Colonic mucosa (tissue), 4 donors: ENCODE measurements around the gene ASPG. TPM values are rescaled to one million over a fixed set of nuclear protein-coding genes. Genes with fewer than 3 reads are reported as not detected.

ENCODE experiments used
- DNase-seq: peaks from one replicate; pipeline ENCODE4 v3.0.0-alpha.2; 2020
- H3K27ac ChIP-seq: fragments of 200-600 bp; one replicate; pipeline ENCODE4 v1.8.0; 2021
- H3K27me3 ChIP-seq: fragments of 200-600 bp; one replicate; pipeline ENCODE4 v1.8.0; 2021
- H3K36me3 ChIP-seq: fragments of 200-600 bp; one replicate; pipeline ENCODE4 v1.8.0; 2021
- H3K4me1 ChIP-seq: fragments of 200-600 bp; one replicate; pipeline ENCODE4 v1.8.0; 2021; ENCODE audit warnings: mild to moderate bottlenecking
- H3K4me3 ChIP-seq: fragments of 200-600 bp; one replicate; pipeline ENCODE4 v1.8.0; 2021
- H3K9ac ChIP-seq, 2 donors: one replicate each; pipeline ENCODE4 v1.7.0; 2013; ENCODE audit warnings: control low read depth in 2 of 2, low read depth in 2 of 2, low read length in 2 of 2
- H3K9me3 ChIP-seq: fragments of 200-600 bp; one replicate; pipeline ENCODE4 v1.8.0; 2021
- intact Hi-C: fragments of 100-400 bp; cut with DNase I; formaldehyde crosslinking; loops from one replicate; pipeline ENCODE4 v1.14.1; 2022
- total RNA-seq, 2 donors: library from RNA; stranded (reverse); fragmentation: NEBNext Ultra II Directional in 1 of 2; extraction: Animal tissue kit (Norgen Biotek cat#: 25700) in 1 of 2; gene quantifications; one replicate each; pipeline ENCODE4 v1.2.1, GENCODE V29; 2021
- TF ChIP-seq, protein P1 (sequence below): fragments of 200-600 bp; IDR thresholded peaks from one replicate; pipeline ENCODE4 v1.8.0; 2022; ENCODE audit warnings: antibody characterized with exemption, mild to moderate bottlenecking
- donor health status: healthy.
- donor health status: DM: no; HTN: no; CAD: no.
- donor health status: DM: no; HTN: no; CAD: no.

The ASPG gene
- total RNA-seq, 2 donors from 2014 or later = 1.4 to 7.5 TPM

DNA sequence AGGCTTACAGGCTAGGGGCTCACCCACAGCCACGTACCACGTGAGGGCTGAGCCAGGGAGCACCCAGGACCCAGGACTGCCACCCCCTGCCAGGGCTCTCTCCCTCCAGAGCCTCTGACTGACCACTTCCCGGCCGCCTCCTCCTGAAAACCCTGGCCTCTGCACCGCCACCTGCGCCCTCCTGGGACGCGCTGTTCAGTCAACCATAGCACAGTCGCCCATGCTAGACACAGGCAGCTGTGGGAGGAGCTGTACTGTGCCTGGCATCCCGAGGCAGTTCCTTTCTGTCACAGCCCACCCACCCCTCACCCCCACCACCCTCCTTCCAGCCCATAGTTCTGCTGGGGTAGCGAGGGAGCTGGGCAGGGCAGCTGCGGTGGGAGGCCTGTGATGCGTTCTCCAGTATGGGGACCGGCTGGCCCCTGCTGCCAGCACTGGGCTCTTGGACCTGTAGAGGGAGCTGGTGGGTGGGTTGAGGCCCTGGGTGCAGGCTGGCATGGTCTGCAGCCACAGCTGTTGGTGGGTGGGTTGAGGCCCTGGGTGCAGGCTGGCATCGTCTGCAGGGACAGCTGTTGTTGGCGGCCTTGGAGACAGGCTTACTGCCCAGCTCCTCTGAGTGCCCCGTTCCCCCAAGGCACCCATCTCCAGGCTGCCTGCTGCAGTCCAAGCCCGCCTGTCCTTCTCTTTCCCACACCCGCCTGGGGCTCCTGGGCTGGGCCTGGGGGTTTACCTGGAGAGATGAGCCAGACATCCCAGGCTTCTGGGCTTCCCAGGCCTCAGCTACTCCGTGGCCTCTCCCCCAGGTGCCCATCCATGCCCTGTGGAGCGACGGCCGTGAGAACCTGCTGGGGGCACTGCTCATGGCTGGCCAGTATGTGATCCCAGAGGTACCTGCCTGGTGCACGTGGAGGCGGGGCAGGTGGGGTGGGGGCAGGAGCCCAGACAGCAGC, 11.5 kb downstream of the ASPG start:
- Histone ChIP-seq H3K4me3 (no peak overlapping the region), H3K9me3 (no peaks in the 10 kb centered on the region), H3K27me3 (no peaks in the 10 kb centered on the region), H3K36me3 (no peaks in the 10 kb centered on the region), H3K4me1 (peaks cover 18% of the 10 kb centered on the region), H3K9ac (no peak overlapping the region), H3K27ac (no peak overlapping the region)
- intact Hi-C loops = loop anchor here (5.0 to 10.0 kb wide), 2 partner anchors 35 to 468 kb away; no protein-coding TSS in a partner anchor
- TF ChIP-seq, protein P1, sequence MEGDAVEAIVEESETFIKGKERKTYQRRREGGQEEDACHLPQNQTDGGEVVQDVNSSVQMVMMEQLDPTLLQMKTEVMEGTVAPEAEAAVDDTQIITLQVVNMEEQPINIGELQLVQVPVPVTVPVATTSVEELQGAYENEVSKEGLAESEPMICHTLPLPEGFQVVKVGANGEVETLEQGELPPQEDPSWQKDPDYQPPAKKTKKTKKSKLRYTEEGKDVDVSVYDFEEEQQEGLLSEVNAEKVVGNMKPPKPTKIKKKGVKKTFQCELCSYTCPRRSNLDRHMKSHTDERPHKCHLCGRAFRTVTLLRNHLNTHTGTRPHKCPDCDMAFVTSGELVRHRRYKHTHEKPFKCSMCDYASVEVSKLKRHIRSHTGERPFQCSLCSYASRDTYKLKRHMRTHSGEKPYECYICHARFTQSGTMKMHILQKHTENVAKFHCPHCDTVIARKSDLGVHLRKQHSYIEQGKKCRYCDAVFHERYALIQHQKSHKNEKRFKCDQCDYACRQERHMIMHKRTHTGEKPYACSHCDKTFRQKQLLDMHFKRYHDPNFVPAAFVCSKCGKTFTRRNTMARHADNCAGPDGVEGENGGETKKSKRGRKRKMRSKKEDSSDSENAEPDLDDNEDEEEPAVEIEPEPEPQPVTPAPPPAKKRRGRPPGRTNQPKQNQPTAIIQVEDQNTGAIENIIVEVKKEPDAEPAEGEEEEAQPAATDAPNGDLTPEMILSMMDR = no peak
- DNase-seq = no peak

DNA sequence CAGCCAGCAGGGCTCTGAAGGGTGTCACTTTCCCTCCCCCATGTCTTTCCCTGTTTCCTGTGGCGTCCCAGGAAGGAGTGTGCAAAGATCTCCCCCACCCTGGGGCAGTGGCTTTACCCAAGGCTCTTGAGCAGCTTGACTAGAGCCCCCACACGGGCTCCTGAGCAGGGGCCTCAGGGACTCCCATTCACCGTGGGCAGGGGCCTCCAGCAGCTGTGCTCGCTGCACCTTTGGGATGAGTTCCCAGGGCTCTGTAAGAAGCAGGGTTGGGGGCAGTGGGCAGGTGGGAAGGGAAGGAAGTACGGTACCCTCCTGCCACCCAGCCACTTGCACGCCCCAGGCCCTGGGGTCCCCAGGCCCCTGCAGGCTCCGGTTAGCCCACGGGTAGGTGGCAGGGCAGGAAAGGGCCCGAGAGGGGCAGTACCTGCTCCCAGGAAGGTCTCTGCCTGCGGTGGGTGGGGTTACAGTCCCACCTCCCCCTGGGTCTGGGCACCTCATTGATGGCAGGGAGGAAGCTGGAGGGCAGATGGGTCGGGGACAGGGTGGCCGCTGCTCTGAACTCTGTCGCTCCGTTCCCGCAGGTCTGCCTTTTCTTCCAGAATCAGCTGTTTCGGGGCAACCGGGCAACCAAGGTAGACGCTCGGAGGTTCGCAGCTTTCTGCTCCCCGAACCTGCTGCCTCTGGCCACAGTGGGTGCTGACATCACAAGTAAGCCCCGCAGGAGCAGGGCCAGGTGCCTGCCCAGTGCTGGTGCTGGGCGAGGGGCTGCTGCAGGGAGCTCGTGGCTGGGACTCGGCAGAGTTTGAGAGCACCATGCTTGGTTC, 13.0 kb downstream of the ASPG start:
- no peak overlapping the region for H3K27ac ChIP-seq
- H3K9ac ChIP-seq = no peak overlapping the region
- H3K27me3 ChIP-seq = no peaks in the 10 kb centered on the region
- H3K9me3 ChIP-seq = no peaks in the 10 kb centered on the region
- H3K4me1 ChIP-seq = peaks cover 18% of the 10 kb centered on the region
- intact Hi-C loops = loop anchor here (5.0 to 10.0 kb wide), 2 partner anchors 34 to 466 kb away; no protein-coding TSS in a partner anchor
- no peaks in the 10 kb centered on the region for H3K36me3 ChIP-seq
- TF ChIP-seq, protein P1 = no peak
- DNase-seq = no peak
- H3K4me3 ChIP-seq = no peak overlapping the region

DNA sequence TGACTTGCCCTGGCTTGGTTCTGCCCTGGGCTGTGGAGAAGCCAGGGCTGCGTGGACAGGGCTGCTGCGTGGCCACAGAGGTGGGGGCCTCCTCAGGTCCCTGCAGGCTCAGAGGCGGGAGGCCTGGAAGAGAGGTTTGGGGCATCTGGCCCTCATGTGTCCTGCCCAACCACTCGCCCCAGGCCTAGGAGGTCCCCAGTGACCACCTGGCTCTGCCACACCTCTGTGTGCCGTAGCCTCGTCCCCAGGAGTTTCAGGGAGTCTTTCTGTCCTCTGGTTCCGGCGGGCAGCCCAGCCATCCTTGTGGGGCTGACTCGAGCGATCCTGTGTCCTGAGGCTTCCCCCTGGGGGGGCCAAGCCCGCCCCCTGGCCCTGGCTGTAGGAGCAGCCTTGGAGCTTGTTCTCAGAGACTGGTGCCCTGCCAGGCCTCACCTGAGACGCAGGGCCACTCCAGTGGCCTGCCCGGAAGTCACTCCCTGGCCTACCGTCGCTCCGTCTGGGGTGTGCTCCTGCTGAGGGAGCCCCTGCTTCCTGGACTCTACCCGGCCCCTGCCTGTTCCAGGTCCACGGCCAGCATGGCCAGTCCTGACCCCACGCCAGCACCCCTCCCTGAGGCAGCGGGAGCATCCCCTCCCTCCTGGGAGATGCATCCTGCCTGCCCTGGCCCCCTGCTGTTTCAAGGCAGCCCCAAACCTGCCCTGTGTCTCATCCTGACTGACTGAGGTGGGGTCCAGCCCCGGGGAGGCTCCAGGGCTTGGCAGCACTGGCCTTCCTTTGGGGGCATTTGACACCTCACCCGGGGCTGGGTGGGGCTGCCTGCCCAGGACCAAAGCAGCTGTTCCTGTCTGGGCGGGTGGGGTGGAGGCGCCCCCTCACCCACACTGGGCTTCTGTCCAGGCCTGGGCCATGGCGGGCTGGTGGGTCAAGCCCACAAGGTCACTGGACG, 13.9 kb downstream of the ASPG start:
- TF ChIP-seq, protein P1 = no peak

DNA sequence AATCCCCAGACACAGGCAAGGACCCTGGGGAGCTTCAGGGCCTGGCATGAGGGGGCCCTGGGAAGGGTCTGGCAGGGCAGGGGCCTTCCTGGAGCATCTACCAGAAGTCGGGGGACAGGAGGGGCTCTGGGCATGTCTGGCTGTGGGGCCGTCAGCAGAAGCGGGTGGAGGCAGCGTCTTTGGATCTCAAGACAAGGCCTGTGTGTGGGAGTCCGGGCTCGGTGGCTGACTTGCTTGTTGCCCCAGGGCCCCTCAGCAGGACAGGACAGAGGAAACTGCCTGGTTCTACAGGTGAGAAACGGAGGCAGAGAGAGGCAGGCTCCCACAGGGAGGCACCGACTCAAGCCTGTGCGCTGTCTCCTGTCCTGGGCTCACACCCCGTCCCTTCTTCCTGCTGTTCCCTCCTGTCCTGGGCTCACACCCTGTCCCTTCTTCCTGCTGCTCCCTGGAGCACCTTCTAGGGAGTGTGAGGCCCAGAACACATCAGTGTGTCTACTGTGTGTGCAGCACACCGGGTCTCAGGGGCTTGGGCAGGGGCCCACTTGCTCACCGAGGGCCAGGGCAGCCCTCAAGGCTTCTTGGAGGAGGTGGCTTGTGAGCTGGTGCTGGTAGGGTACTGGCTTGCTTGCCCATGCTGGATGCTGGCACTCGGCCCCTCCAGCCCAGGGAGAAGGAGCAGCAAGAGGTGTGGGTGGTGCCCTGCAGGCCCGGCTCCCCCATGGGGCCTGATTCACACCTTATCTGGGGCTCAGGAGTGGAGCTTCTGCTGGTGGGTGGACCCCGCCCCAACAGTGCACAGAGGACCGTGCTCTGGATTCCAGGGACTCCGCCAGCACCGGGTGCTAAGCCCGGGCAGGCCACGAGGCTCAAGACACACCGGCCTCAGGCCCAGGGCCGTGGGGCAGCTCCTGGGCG, 14.9 kb downstream of the ASPG start:
- no peaks in the 10 kb centered on the region for H3K9me3 ChIP-seq
- no peak for DNase-seq
- H3K27me3 ChIP-seq = no peaks in the 10 kb centered on the region
- H3K27ac ChIP-seq = no peak overlapping the region
- peaks cover 25% of the 10 kb centered on the region for H3K4me1 ChIP-seq
- intact Hi-C loops = no loop called here
- H3K4me3 ChIP-seq = no peak overlapping the region
- no peaks in the 10 kb centered on the region for H3K36me3 ChIP-seq
- peak overlapping the region; percentile 43 to 55 for H3K9ac ChIP-seq
- TF ChIP-seq, protein P1 = no peak

More for the DNA sequence above, 13.9 kb downstream of the ASPG start:
- Histone ChIP-seq H3K27ac (no peak overlapping the region), H3K9ac (peak overlapping the region in 1 of 2 donors; percentile 19), H3K4me1 (peaks cover 19% of the 10 kb centered on the region), H3K36me3 (no peaks in the 10 kb centered on the region), H3K27me3 (no peaks in the 10 kb centered on the region), H3K4me3 (no peak overlapping the region), H3K9me3 (no peaks in the 10 kb centered on the region)
- intact Hi-C loops = loop anchor here (5.0 to 10.0 kb wide), 2 partner anchors 33 to 465 kb away; no protein-coding TSS in a partner anchor
- no peak for DNase-seq
